ENCODE data around the gene PPP6R2. TPM values are rescaled to one million over a fixed set of nuclear protein-coding genes. Genes with fewer than 3 reads are reported as not detected.
"Not testable (repeated sequence)": the region's sequence is repeated elsewhere in the genome, so short reads cannot be mapped to it uniquely, and the experiment has no call there.

Gene PPP6R2
- total RNA-seq, 1 experiment from 2014 or later, result 42.6 TPM

DNA sequence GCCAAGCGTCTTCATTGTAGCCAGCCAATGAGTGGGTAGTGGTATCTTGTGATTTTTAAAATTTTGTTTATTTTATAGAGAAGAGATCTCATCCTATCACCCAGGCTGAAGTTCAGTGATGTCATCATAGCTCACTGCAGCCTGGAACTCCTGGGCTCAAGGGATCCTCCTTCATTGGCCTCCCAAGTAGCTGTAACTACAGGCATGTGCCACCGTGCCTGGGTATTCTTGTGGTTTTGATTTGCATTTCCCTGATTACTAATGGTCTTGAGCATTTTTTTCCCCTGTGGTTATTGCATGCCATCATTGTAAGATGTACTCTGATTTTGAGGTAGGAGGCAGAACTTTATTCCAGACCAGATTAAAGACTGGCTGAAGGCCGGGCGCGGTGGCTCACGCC lies 13.9 kb upstream of the PPP6R2 start:
- Histone ChIP-seq H3K23ac (ENCODE audit: insufficient read length, low read depth, low read length) (no peak overlapping the region), H3K23me2 (ENCODE audit: insufficient read length, low read depth, low read length, poor library complexity, severe bottlenecking) (peaks cover 5% of the 10 kb centered on the region), H3K4me1 (ENCODE audit: insufficient read depth, low read length) (no peaks in the 10 kb centered on the region), H2AK5ac (ENCODE audit: insufficient read length, low read length) (no peak overlapping the region), H2BK120ac (ENCODE audit: low read depth, low read length, poor library complexity, severe bottlenecking) (no peak overlapping the region), H2BK20ac (ENCODE audit: low read depth, low read length, poor library complexity, severe bottlenecking) (no peak overlapping the region), H2BK15ac (ENCODE audit: low read depth, low read length) (no peak overlapping the region), H3K79me2 (ENCODE audit: insufficient read depth, low read length) (no peaks in the 10 kb centered on the region), H4K20me1 (ENCODE audit: control insufficient read depth, insufficient read depth, insufficient read length) (no peaks in the 10 kb centered on the region), H3K27me3 (ENCODE audit: insufficient read depth, low read length) (no peaks in the 10 kb centered on the region; the same call in 1 of the 2 replicates), H2BK5ac (ENCODE audit: insufficient read length, low read length) (no peak overlapping the region), H3K9ac (ENCODE audit: extremely low read depth, insufficient read length, low read length) (no peak overlapping the region), H4K91ac (ENCODE audit: insufficient read length, low read depth, low read length) (no peak overlapping the region), H3K56ac (ENCODE audit: insufficient read length, low read depth, low read length) (no peak overlapping the region), H3K27ac (ENCODE audit: insufficient read length, low read depth, low read length) (no peak overlapping the region), H3K79me1 (ENCODE audit: insufficient read depth, low read depth, low read length, poor library complexity, severe bottlenecking) (no peaks in the 10 kb centered on the region), H4K8ac (replicated peaks; ENCODE audit: insufficient read length, low read depth, low read length) (no peak overlapping the region), H3K4ac (ENCODE audit: low read depth, low read length) (no peak overlapping the region), H3T11ph (ENCODE audit: low read length) (no peak overlapping the region), H4K5ac (ENCODE audit: insufficient read length, low read depth, low read length) (no peak overlapping the region), H3K14ac (ENCODE audit: insufficient read depth, low read length) (no peak overlapping the region), H2BK12ac (ENCODE audit: insufficient read length, low read depth, low read length) (no peak overlapping the region), H3K9me3 (ENCODE audit: control insufficient read depth, low read depth, low read length) (no peaks in the 10 kb centered on the region), H3K18ac (ENCODE audit: insufficient read length, low read depth, low read length) (no peak overlapping the region), H3K4me2 (ENCODE audit: insufficient read depth, insufficient read length, low read length) (no peak overlapping the region), H2AFZ (ENCODE audit: low read length) (no peak overlapping the region)
- no peak for TF ChIP-seq CTCF (conservative IDR thresholded peaks at IDR 0.05)
- Mint-ChIP-seq H3K27me3 (ENCODE audit: low read depth) (peaks cover 41% of the 10 kb centered on the region), H3K27ac (no peak overlapping the region), H3K9me3 (no peaks in the 10 kb centered on the region), H3K4me3 (no peak overlapping the region), H3K36me3 (ENCODE audit: insufficient read depth in 1 of 3, low read depth in 3 of 3) (peaks cover 0 to 2% (median 0%) of the 10 kb centered on the region in 3 experiments; a peak in 1 of 7 replicates), H3K4me1 (peaks cover 7 to 11% of the 10 kb centered on the region in 2 experiments)
- no CpG with 5 or more reads among the region's 6 CpGs for WGBS (ENCODE audit: extremely low coverage, insufficient read length, low lambda C conversion rate)
- no peak for DNase-seq

DNA sequence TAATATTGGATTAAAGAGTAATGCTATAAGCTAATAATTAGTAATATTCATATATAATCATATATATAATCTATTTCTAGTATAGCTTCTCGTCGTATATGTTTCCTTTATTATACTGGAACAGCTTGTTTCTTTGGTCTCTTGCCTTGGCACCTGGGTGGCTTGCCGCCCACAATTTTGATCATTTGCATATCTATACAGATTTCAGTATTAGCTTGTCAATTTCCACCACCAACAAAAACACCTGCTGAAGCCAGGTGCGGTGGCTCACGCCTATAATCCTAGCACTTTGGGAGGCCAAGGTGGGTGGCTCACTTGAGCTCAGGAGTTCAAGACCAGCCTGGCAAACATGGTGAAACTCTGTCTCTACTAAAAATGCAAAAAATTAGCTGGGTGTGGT lies 8.7 kb upstream of the PPP6R2 start:
- H3K18ac ChIP-seq (ENCODE audit: insufficient read length, low read depth, low read length); H2AK5ac ChIP-seq (ENCODE audit: insufficient read length, low read length); H2BK12ac ChIP-seq (ENCODE audit: insufficient read length, low read depth, low read length); H2BK5ac ChIP-seq (ENCODE audit: insufficient read length, low read length); H3K4me1 Mint-ChIP-seq; H3K79me2 ChIP-seq (ENCODE audit: insufficient read depth, low read length); H2BK120ac ChIP-seq (ENCODE audit: low read depth, low read length, poor library complexity, severe bottlenecking); H3K23ac ChIP-seq (ENCODE audit: insufficient read length, low read depth, low read length); H3K4ac ChIP-seq (ENCODE audit: low read depth, low read length); H2AFZ ChIP-seq (ENCODE audit: low read length); DNase-seq; H3K4me2 ChIP-seq (ENCODE audit: insufficient read depth, insufficient read length, low read length); H3K9ac ChIP-seq (ENCODE audit: extremely low read depth, insufficient read length, low read length); H3K27me3 ChIP-seq (ENCODE audit: insufficient read depth, low read length); H3K9me3 Mint-ChIP-seq; H4K5ac ChIP-seq (ENCODE audit: insufficient read length, low read depth, low read length); H3K56ac ChIP-seq (ENCODE audit: insufficient read length, low read depth, low read length); H3K23me2 ChIP-seq (ENCODE audit: insufficient read length, low read depth, low read length, poor library complexity, severe bottlenecking); H3K9me3 ChIP-seq (ENCODE audit: control insufficient read depth, low read depth, low read length); H3K4me1 ChIP-seq (ENCODE audit: insufficient read depth, low read length); H2BK20ac ChIP-seq (ENCODE audit: low read depth, low read length, poor library complexity, severe bottlenecking); H4K91ac ChIP-seq (ENCODE audit: insufficient read length, low read depth, low read length); H3K36me3 Mint-ChIP-seq (ENCODE audit: insufficient read depth in 1 of 3, low read depth in 3 of 3); H3K79me1 ChIP-seq (ENCODE audit: insufficient read depth, low read depth, low read length, poor library complexity, severe bottlenecking); H3K27ac Mint-ChIP-seq; H3K27me3 Mint-ChIP-seq (ENCODE audit: low read depth); H3T11ph ChIP-seq (ENCODE audit: low read length); H2BK15ac ChIP-seq (ENCODE audit: low read depth, low read length); H4K8ac ChIP-seq (replicated peaks; ENCODE audit: insufficient read length, low read depth, low read length); H3K27ac ChIP-seq (ENCODE audit: insufficient read length, low read depth, low read length); H4K20me1 ChIP-seq (ENCODE audit: control insufficient read depth, insufficient read depth, insufficient read length); H3K14ac ChIP-seq (ENCODE audit: insufficient read depth, low read length); H3K4me3 Mint-ChIP-seq: not testable (repeated sequence)
- no CpG with 5 or more reads among the region's 5 CpGs for WGBS (ENCODE audit: extremely low coverage, insufficient read length, low lambda C conversion rate)

Measured in H9 (cell line).